PC-9 (cell line): ENCODE results near the gene CMKLR1. TPM values are rescaled to one million over a fixed set of nuclear protein-coding genes. Genes with fewer than 3 reads are reported as not detected.

Source experiments
- BruUV-seq: library from RNA; stranded (reverse); fragments of 400-500 nt; replicated peaks from 2 replicates; lab custom pipeline; 2021; lab: Mats Ljungman, UMichigan
- CTCF ChIA-PET: fragments of 300-600 bp; sonication (Branson Sonifier 250); formaldehyde crosslinking; loops from one replicate; lab custom pipeline; 2022; ENCODE audit warnings: antibody characterized with exemption; lab: Charles Lee
- POLR2A ChIA-PET: fragments of 300-600 bp; sonication (Branson Sonifier 250); formaldehyde crosslinking; loops from one replicate; lab custom pipeline; 2022; ENCODE audit warnings: antibody characterized with exemption; ENCODE audit not compliant: unreplicated experiment; lab: Charles Lee
- DNase-seq, 2 experiments: peaks; one replicate each; pipeline versions ENCODE4 v3.0.0 to v3.0.0-alpha.2; 2015 to 2022; ENCODE audit warnings: mixed read lengths in 1 of 2
- H2AFZ ChIP-seq: fragments of 200-600 bp; sonication (generic); 2 replicates; pipeline ENCODE4 v1.8.1; 2017; ENCODE audit warnings: antibody characterized with exemption
- H3F3A ChIP-seq: fragments of 200-600 bp; sonication (generic); 2 replicates; pipeline ENCODE4 v1.8.1; 2017; ENCODE audit warnings: antibody characterized with exemption, mild to moderate bottlenecking, low read depth; ENCODE audit not compliant: insufficient read depth
- H3K27ac ChIP-seq: fragments of 200-600 bp; sonication (generic); 2 replicates; pipeline ENCODE4 v1.6.1; 2016; ENCODE audit warnings: mixed run types
- H3K27me3 ChIP-seq: fragments of 200-600 bp; sonication (generic); 2 replicates; pipeline ENCODE4 v1.6.1; 2016; ENCODE audit warnings: low read depth, mixed run types; ENCODE audit not compliant: insufficient read depth
- H3K36me3 ChIP-seq: fragments of 200-600 bp; sonication (generic); 2 replicates; pipeline ENCODE4 v1.6.1; 2016; ENCODE audit warnings: low read depth, mixed run types
- H3K4me1 ChIP-seq: fragments of 200-600 bp; sonication (generic); replicated peaks from 2 replicates; pipeline ENCODE4 v1.6.1; 2016; ENCODE audit warnings: mixed run types; ENCODE audit not compliant: insufficient read depth
- H3K4me2 ChIP-seq: fragments of 200-600 bp; sonication (generic); 2 replicates; pipeline ENCODE4 v1.6.1; 2017; ENCODE audit warnings: mixed run types
- H3K4me3 ChIP-seq: fragments of 200-600 bp; sonication (generic); 2 replicates; pipeline ENCODE4 v1.6.1; 2016; ENCODE audit warnings: mixed run types
- H3K79me2 ChIP-seq: fragments of 200-600 bp; sonication (generic); 2 replicates; pipeline ENCODE4 v1.6.1; 2017; ENCODE audit warnings: low read depth, mixed run types
- H3K9me2 ChIP-seq: fragments of 200-600 bp; sonication (generic); 2 replicates; pipeline ENCODE4 v1.8.1; 2017; ENCODE audit warnings: mild to moderate bottlenecking; ENCODE audit not compliant: insufficient read depth
- H3K9me3 ChIP-seq: fragments of 200-600 bp; sonication (generic); 2 replicates; pipeline ENCODE4 v1.8.1; 2016; ENCODE audit warnings: low read depth; ENCODE audit not compliant: insufficient read depth
- H4K20me1 ChIP-seq: fragments of 200-600 bp; sonication (generic); 2 replicates; pipeline ENCODE4 v1.8.1; 2017; ENCODE audit not compliant: insufficient read depth
- CTCF ChIP-seq: fragments of 200-600 bp; sonication (generic); conservative IDR thresholded peaks from 2 replicates; pipeline ENCODE4 v1.6.1; 2017; ENCODE audit warnings: mixed run types, antibody characterized with exemption, mild to moderate bottlenecking, moderate library complexity
- EZH2 ChIP-seq: fragments of 200-600 bp; sonication (generic); IDR thresholded peaks from 2 replicates; pipeline ENCODE4 v1.8.0; 2017; ENCODE audit warnings: antibody characterized with exemption, low read depth
- intact Hi-C: fragments of 100-400 bp; cut with micrococcal nuclease; formaldehyde crosslinking; loops from one replicate; pipeline ENCODE4 v1.10.0; 2022; ENCODE audit not compliant: unreplicated experiment
- total RNA-seq: library from RNA; stranded (reverse); gene quantifications from 2 replicates; pipeline ENCODE4 v1.2.3, GENCODE V29; 2021

The CMKLR1 gene
- total RNA-seq, 1 experiment from 2014 or later = not detected

GRCh38 chr12:108308395-108309085, 30.6 kb downstream of the CMKLR1 start:
- Histone ChIP-seq H3K4me1 (no peaks in the 10 kb centered on the region), H3K36me3 (no peaks in the 10 kb centered on the region), H4K20me1 (no peaks in the 10 kb centered on the region), H3K9me2 (no peaks in the 10 kb centered on the region), H3K27ac (no peak overlapping the region), H3F3A (no peaks in the 10 kb centered on the region), H3K79me2 (no peaks in the 10 kb centered on the region), H3K4me2 (no peak overlapping the region), H3K27me3 (peaks cover 57% of the 10 kb centered on the region), H3K4me3 (no peak overlapping the region), H3K9me3 (no peaks in the 10 kb centered on the region), H2AFZ (no peak overlapping the region)
- DNase-seq = no peak
- TF ChIP-seq EZH2 (no peak), CTCF (no peak)
- intact Hi-C loops = no loop called here
- ChIA-PET CTCF (no interaction called here), POLR2A (no interaction called here)
- no TSS peak for BruUV-seq

- Histone ChIP-seq H3K27me3 (peaks cover 71% of the 10 kb centered on the region), H3K4me3 (no peak overlapping the region), H3K79me2 (no peaks in the 10 kb centered on the region), H3F3A (no peaks in the 10 kb centered on the region), H3K9me2 (no peaks in the 10 kb centered on the region), H3K36me3 (no peaks in the 10 kb centered on the region), H3K4me2 (no peak overlapping the region), H3K9me3 (no peaks in the 10 kb centered on the region), H3K27ac (no peak overlapping the region), H3K4me1 (no peaks in the 10 kb centered on the region), H2AFZ (no peak overlapping the region), H4K20me1 (no peaks in the 10 kb centered on the region)
- POLR2A ChIA-PET = no interaction called here
- no TSS peak for BruUV-seq
- DNase-seq = no peak
- CTCF ChIA-PET = no interaction called here
- intact Hi-C loops = no loop called here
- no peak for TF ChIP-seq CTCF
Observed at GRCh38 chr12:108307006-108307405, 32.1 kb downstream of the CMKLR1 start.

- no TSS peak for BruUV-seq
- Histone ChIP-seq H3K9me3 (no peaks in the 10 kb centered on the region), H3K27me3 (peaks cover 76% of the 10 kb centered on the region), H3F3A (no peaks in the 10 kb centered on the region), H3K4me2 (no peak overlapping the region), H3K9me2 (no peaks in the 10 kb centered on the region), H3K36me3 (no peaks in the 10 kb centered on the region), H3K27ac (no peak overlapping the region), H2AFZ (no peak overlapping the region), H4K20me1 (no peaks in the 10 kb centered on the region), H3K4me3 (no peak overlapping the region), H3K4me1 (no peaks in the 10 kb centered on the region), H3K79me2 (no peaks in the 10 kb centered on the region)
- TF ChIP-seq CTCF = no peak
- ChIA-PET CTCF (no interaction called here), POLR2A (no interaction called here)
- intact Hi-C loops = no loop called here
- DNase-seq = no peak
Observed at GRCh38 chr12:108306506-108306905, 32.6 kb downstream of the CMKLR1 start.
